Measurements from ENCODE around the gene LGMN.
"Not testable (repeated sequence)": the region's sequence is repeated elsewhere in the genome, so short reads cannot be mapped to it uniquely, and the experiment has no call there.

LGMN gene

GRCh38 chr14:92760524-92760805 lies 12.0 kb upstream of the LGMN start:
- DNase-seq (ENCODE audit: low spot score) = no peak

DNA sequence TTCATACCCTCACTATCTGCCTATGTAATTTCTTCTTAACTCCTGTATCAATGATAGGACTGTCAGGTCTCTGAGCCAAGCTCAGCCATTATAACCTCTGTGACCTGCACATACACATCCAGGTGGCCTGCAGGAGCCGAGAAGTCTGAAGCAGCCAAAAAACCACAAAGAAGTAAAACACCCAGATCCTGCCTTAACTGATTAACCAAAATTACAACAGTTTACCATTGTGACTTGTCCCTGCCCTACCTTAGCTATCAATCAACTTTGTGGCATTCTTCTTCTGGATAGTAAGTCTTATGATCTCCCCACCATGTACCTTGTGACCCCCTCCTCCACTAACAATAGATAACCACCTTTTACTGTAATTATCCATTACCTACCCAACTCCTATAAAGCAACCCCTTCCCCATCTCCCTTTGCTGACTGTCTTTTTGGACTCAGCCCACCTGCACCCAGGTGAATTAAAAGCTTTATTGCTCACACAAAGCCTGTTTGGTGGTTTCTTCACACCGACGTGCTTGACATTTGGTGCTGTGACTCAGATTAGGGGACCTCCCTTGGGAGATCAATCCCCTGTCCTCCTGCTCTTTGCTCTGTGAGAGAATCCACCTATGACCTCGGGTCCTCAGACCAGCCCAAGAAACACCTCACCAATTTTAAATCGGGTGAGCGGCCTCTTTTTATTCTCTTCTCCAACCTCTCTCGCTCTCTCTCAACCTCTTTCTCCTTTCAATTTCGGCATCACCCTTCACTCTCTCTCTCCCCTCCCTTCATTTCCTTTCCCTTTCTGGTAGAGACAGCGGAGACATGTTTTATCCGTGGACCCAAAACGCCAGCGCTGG lies 11.5 kb upstream of the LGMN start:
- no peak for DNase-seq (ENCODE audit: low spot score)

DNA sequence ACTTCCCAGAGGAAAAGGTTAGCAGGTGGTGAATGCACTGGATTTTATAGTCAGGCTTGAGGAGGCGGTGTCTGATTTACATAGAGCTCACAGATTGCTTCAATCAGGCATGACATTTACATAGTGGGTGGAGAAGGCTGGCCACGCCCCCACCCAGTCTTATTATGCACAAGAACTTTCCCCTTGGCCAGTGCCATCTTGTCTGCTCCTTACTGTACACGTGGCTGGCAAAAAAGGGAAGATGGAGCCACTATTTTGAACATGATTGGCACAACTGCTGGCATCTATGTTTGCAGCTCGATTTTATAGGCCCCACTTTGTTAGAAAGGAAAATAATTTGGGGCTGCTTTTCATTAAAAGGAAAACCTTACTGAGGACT lies 10.9 kb upstream of the LGMN start:
- peak; percentile 57 for DNase-seq (ENCODE audit: low spot score)

- DNase-seq (ENCODE audit: low spot score) = no peak
Observed at GRCh38 chr14:92756446-92756845, 8.0 kb upstream of the LGMN start.

DNA sequence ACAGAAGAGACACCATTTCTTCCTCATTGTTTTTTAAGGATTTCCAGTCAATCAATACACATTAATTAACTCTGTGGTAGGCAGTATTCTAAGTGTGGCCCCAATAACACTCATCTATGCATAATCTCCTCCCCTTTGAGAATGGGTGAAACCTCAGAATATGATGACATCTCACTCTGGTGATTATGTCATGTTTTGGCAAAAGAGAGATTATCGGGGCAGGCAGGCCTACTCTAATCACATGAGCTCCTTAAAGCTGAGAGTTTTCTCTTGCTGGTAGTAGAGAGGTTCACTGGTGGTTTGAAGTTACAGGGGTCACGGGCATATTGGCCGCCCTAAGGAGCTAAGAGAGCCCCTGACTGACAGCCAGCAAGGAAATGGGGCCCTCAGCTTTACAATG lies 7.1 kb upstream of the LGMN start:
- peak; percentile 59 for DNase-seq (ENCODE audit: low spot score)

GRCh38 chr14:92754966-92755365 lies 6.5 kb upstream of the LGMN start:
- DNase-seq (ENCODE audit: low spot score) = no peak

DNA sequence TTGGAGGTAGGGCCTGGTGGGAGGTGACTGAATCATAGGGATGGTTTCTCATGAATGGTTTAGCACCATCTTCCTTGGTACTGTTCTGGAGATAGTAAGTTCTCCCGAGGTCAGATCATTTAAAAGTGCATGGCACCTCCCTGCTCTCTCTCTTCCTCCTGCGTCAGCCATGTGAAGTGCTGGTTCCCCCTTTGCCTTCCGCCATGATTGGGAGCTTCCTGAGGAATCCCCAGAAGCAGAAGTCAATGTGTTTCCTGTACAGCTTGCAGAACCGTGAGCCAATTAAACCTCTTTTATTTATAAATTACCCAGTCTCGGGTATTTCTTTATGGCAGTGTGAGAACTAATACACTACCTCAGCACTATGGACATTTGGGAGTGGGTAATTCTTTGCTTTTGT lies 4.8 kb upstream of the LGMN start:
- no peak for DNase-seq (ENCODE audit: low spot score)

GRCh38 chr14:92751819-92752218 lies 3.4 kb upstream of the LGMN start:
- no peak for DNase-seq (ENCODE audit: low spot score)

GRCh38 chr14:92750994-92751400 lies 2.6 kb upstream of the LGMN start:
- DNase-seq (ENCODE audit: low spot score) = no peak

GRCh38 chr14:92750222-92750728 lies 1.8 kb upstream of the LGMN start:
- DNase-seq (ENCODE audit: low spot score) = not testable (repeated sequence)

DNA sequence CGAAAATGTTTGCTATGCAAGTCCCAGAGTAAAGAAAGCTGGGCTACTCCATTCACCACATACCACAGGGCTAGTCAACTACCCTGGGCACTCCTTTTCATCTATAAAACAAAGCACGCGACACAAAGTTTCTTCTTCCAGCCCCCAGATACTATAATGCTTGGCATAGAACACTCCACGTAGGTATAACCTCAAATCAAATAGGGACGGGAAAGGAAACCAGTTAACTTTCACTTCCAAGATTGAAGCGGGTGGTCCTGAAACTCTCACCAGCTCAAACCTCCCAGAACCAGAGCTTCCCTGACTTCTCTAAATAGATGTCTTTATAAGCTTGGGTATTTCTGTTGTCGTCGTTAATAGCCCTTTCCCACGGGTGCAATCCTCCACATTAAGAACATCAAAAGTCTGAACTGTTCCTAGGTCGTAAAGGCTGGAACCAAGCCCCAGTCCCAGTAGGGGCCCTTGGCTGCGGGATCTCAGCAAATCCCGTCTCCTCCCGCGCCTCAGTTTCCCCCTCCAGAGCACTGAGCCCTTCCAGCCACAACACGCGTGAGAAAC lies 647 bp downstream of the LGMN start:
- no peak for DNase-seq (ENCODE audit: low spot score)

GRCh38 chr14:92744198-92744597 lies 4.2 kb downstream of the LGMN start:
- DNase-seq (ENCODE audit: low spot score) = no peak

- DNase-seq (ENCODE audit: low spot score) = no peak
Observed at GRCh38 chr14:92740440-92740839, 8.0 kb downstream of the LGMN start.

DNA sequence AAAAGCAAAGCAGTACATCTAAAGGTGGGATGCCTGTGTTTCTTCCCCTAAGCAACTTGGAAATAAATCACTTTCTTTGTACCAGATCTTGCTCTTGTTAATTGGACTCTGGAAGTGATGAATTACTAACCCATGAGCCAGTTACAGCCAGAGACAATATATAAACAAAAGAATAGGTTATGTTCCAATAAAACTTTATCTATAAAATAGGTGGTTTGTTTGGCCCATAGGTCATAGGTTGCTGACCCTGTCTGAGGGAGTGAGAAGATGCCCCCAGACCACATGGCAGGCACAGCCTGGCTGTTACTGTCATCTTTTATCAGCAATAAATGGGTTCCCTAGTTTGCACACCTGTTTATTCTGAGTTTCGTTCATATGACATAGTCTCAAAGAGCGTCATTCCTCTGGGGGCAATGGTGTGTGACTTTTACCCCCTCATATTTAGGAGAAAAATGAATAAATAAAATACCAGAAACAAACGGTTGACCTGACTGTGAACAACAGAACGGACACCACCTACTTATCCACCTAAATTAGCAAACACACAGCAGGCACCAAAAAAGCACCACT lies 10.7 kb downstream of the LGMN start:
- no peak for DNase-seq (ENCODE audit: low spot score)

DNA sequence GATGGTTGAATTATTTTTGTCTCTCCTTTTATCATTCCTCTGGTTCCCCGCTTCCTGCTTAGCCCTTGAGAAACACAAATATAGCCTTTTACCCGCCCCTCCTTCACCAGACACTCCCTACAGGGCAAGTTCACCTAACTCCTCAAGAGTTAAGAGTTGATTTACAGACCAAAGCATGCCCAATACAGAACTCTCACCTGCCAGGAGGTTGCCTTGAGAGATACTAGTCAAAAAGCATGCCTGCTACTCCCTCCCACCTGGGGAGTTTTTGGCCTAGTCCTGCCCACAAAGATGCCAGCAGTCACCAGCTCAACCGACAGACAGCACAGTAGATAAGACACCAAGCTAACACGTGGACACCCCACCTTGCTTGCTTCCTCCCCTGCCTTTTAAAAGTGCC lies 11.2 kb downstream of the LGMN start:
- no peak for DNase-seq (ENCODE audit: low spot score)

GRCh38 chr14:92735344-92735743 lies 13.1 kb downstream of the LGMN start:
- no peak for DNase-seq (ENCODE audit: low spot score)

- no peak for DNase-seq (ENCODE audit: low spot score)
Observed at GRCh38 chr14:92734618-92735017, 13.8 kb downstream of the LGMN start.

GRCh38 chr14:92733007-92733406 lies 15.4 kb downstream of the LGMN start:
- no peak for DNase-seq (ENCODE audit: low spot score)

GRCh38 chr14:92731622-92732115 lies 16.8 kb downstream of the LGMN start:
- DNase-seq (ENCODE audit: low spot score) = no peak

DNA sequence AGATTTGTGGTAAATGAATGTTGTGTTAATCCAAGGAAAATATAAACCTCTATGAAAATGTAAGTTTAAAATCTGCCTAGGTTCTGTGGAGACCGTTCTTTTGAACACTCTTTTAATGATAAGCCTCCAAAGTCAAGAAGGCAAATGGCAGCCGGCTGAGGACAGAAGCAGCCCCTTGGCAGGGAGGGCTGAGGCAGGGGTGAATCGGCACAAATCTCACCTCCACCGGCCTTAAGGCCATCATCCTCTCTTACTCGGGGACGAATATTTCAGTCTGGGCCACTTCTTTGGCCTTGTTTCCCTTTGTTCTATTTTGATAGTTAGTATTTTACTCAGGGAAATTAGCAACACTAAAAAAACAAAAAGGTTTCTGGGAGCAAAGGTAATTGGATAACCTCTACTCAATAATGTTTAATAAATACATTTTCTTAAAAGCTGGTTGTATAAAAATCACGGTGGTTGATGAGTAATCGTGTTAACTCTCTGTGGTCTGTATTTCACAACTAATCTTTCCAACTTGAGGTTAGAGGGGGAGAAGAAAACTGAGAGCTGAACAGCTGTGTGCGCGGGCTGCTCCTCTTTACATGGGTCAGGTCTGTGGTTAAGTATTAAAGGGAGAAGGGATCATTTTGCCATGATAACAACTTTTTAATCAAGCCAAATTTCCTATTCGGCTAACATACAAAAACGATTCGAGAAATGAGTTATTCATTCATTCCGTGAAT lies 18.6 kb downstream of the LGMN start:
- no peak for DNase-seq (ENCODE audit: low spot score)

GRCh38 chr14:92728759-92729364 lies 19.6 kb downstream of the LGMN start:
- no peak for DNase-seq (ENCODE audit: low spot score)

GRCh38 chr14:92726933-92727262 lies 21.5 kb downstream of the LGMN start:
- no peak for DNase-seq (ENCODE audit: low spot score)
